GM12878 (cell line): Measurements from ENCODE around the gene NXPH1. TPM values are rescaled to one million over a fixed set of nuclear protein-coding genes. Genes with fewer than 3 reads are reported as not detected.

Experiments used
- ATAC-seq: fragments of 200-7000 bp; cut with Tn5 transposase; 3 replicates; pipeline ENCODE4 v1.9.1; 2020; ENCODE audit warnings: mild to moderate bottlenecking, moderate library complexity
- BruUV-seq: library from RNA; stranded (reverse); fragments of 400-500 nt; replicated peaks from 2 replicates; lab custom pipeline; 2021; lab: Mats Ljungman, UMichigan
- CTCF ChIA-PET: fragments of 300-600 bp; sonication (Branson Sonifier 250); formaldehyde crosslinking; extraction: SDS; loops from one replicate; lab custom pipeline; 2021; ENCODE audit warnings: inconsistent platforms; lab: Yijun Ruan, JAX
- POLR2A ChIA-PET: fragments of 350-600 bp; formaldehyde crosslinking; extraction: SDS; loops from one replicate; lab custom pipeline; 2021; ENCODE audit warnings: inconsistent platforms; lab: Charles Lee
- RAD21 ChIA-PET: fragments of 300-600 bp; sonication (Branson Sonifier 250); formaldehyde crosslinking; loops from one replicate; lab custom pipeline; 2023; ENCODE audit warnings: antibody characterized with exemption; ENCODE audit not compliant: unreplicated experiment; lab: Charles Lee
- SMC1A ChIA-PET: fragments of 300-600 bp; sonication (Branson Sonifier 250); formaldehyde crosslinking; loops from one replicate; lab custom pipeline; 2023; ENCODE audit not compliant: unreplicated experiment, uncharacterized antibody; lab: Charles Lee
- DNase-seq: peaks from one replicate; pipeline ENCODE4 v3.0.0-alpha.2; 2011; ENCODE audit warnings: low read depth, low spot score
- FAIRE-seq: peaks from 3 replicates; lab custom pipeline; 2011; peaks lifted over from hg19 to GRCh38; lab: Jason Lieb, UNC
- H2AFZ ChIP-seq: 2 replicates; pipeline ENCODE4 v1.6.0; 2011; ENCODE audit warnings: low read depth, low read length, control low read depth; ENCODE audit not compliant: control insufficient read depth
- H3K27ac ChIP-seq: 2 replicates; pipeline ENCODE4 v1.5.1; 2011; ENCODE audit warnings: control low read depth; ENCODE audit not compliant: control insufficient read depth, insufficient read depth
- H3K27me3 ChIP-seq, 2 experiments: replicated peaks in 1 of 2; 2 replicates each; pipeline versions ENCODE4 v1.6.0 to v1.6.1; 2011; ENCODE audit warnings: low read length in 1 of 2; ENCODE audit not compliant: control insufficient read depth in 2 of 2, insufficient read depth in 2 of 2
- H3K36me3 ChIP-seq, 2 experiments: 2 replicates each; pipeline ENCODE4 v1.5.1; 2011; ENCODE audit warnings: low read length in 1 of 2; ENCODE audit not compliant: control insufficient read depth in 2 of 2, insufficient read depth in 2 of 2
- H3K4me1 ChIP-seq: 2 replicates; pipeline ENCODE4 v1.6.1; 2011; ENCODE audit warnings: mild to moderate bottlenecking, low read length, moderate library complexity, mixed read lengths; ENCODE audit not compliant: control insufficient read depth, insufficient read depth
- H3K4me2 ChIP-seq: 2 replicates; pipeline ENCODE4 v1.6.0; 2011; ENCODE audit warnings: control low read depth; ENCODE audit not compliant: control insufficient read depth, insufficient read depth
- H3K4me3 ChIP-seq: fragments of 200-600 bp; sonication (generic); 2 replicates; pipeline ENCODE4 v1.5.1; 2016
- H3K79me2 ChIP-seq: 2 replicates; pipeline ENCODE4 v1.6.0; 2011; ENCODE audit warnings: low read length; ENCODE audit not compliant: control insufficient read depth, insufficient read depth
- H3K9ac ChIP-seq: 2 replicates; pipeline ENCODE4 v1.8.0; 2011; ENCODE audit warnings: low read length, control low read depth, mixed read lengths; ENCODE audit not compliant: control insufficient read depth, insufficient read depth
- H3K9me3 ChIP-seq: replicated peaks from 3 replicates; pipeline ENCODE4 v1.5.1; 2011; ENCODE audit warnings: mild to moderate bottlenecking, low read length; ENCODE audit not compliant: control insufficient read depth, insufficient read depth
- H4K20me1 ChIP-seq: 2 replicates; pipeline ENCODE4 v1.6.0; 2011; ENCODE audit not compliant: control insufficient read depth, insufficient read depth
- EGR1 ChIP-seq, 2 experiments: IDR thresholded peaks; 1 replicate in 1 of 2; 2 replicates in 1 of 2; pipeline ENCODE4 v1.6.1; 2011 to 2012; ENCODE audit warnings: low read depth in 2 of 2, low read length in 2 of 2, borderline replicate concordance in 1 of 2, mild to moderate bottlenecking in 1 of 2, moderate library complexity in 1 of 2
- WGBS: methylation state at CpG from one replicate; pipeline ENCODE4 v1.1.6; 2016; ENCODE audit warnings: low lambda C conversion rate; ENCODE audit not compliant: insufficient replicate concordance, insufficient coverage; ENCODE audit errors: missing lambda C conversion rate; 5-methylcytosine and 5-hydroxymethylcytosine counted together
- in situ Hi-C: fragments of 300-500 bp; cut with MboI; formaldehyde crosslinking; loops from 9 replicates; pipeline ENCODE4 v1.14.3; 2018; ENCODE audit warnings: mixed read lengths
- intact Hi-C: fragments of 100-400 bp; cut with micrococcal nuclease; formaldehyde crosslinking; loops from one replicate; pipeline ENCODE4 v1.14.2; 2022; ENCODE audit not compliant: unreplicated experiment
- polyA plus RNA-seq, 11 experiments: library from polyadenylated mRNA; depleted of rRNA in 4 of 11; unstranded in 6 of 11; stranded (reverse) in 5 of 11; fragments of >200 nt; fragmentation: Nextera tagmentation in 4 of 11; fragmentation: Illumina TruSeq in 1 of 11; extraction: Ambion mirVana in 4 of 11; extraction: Trizol in 1 of 11; gene quantifications; 1 replicate in 1 of 11; 2 replicates in 10 of 11; pipeline versions ENCODE4 v1.2.1 to v1.2.3, GENCODE V29; 2011 to 2016; ENCODE audit warnings: inconsistent platforms in 2 of 11, missing spikeins in 2 of 11, low read depth in 1 of 11
- total RNA-seq, 4 experiments: library from RNA; depleted of rRNA in 3 of 4; stranded (reverse); fragments of >200 nt in 3 of 4; fragmentation: Illumina TruSeq in 1 of 4; extraction: Trizol in 1 of 4; gene quantifications; 2 replicates each; pipeline versions ENCODE4 v1.2.1 to v1.2.3, GENCODE V29; 2013 to 2021
- TF ChIP-seq, protein P1 (sequence below): IDR thresholded peaks from 2 replicates; pipeline ENCODE4 v1.6.1; 2012; ENCODE audit warnings: mild to moderate bottlenecking, low read depth, low read length

The NXPH1 gene
- total and polyA plus RNA-seq, 10 of the 15 experiments (the other 5 are each of a cell fraction or from before 2014, with no cell fraction given), result 0.06 to 0.34 TPM; not detected in 8

DNA sequence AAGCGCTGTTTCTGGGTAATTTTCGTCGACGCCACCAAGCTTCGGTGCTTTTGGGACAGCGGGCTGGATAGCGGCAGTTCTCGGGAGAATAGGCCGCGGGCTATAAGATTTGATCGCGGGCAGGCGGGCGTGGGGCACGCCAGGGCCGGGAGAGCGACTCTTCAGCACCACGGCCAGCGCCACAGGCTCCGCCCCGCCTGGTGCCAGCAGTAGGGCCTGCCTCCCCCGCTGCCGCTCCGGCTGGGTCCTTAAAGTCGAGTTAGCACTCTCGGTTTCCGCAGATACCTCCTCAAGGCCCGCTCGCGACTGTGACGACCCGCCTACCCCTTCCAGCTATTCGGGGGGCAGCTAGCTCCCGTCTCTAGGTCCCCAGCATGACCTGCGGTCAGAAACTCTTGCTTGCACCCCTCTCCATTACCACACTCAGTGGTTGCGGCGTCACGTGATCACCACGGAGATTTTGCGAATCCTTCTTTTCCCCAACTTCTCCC, 9.4 kb downstream of the NXPH1 start:
- peaks cover 6% of the 10 kb centered on the region; the same call in 2 of the 3 replicates for H3K9me3 ChIP-seq
- H4K20me1 ChIP-seq, result no peaks in the 10 kb centered on the region
- CTCF ChIA-PET, result no interaction called here
- no peak overlapping the region for H2AFZ ChIP-seq
- no peaks in the 10 kb centered on the region for H3K79me2 ChIP-seq
- TF ChIP-seq, protein P1, sequence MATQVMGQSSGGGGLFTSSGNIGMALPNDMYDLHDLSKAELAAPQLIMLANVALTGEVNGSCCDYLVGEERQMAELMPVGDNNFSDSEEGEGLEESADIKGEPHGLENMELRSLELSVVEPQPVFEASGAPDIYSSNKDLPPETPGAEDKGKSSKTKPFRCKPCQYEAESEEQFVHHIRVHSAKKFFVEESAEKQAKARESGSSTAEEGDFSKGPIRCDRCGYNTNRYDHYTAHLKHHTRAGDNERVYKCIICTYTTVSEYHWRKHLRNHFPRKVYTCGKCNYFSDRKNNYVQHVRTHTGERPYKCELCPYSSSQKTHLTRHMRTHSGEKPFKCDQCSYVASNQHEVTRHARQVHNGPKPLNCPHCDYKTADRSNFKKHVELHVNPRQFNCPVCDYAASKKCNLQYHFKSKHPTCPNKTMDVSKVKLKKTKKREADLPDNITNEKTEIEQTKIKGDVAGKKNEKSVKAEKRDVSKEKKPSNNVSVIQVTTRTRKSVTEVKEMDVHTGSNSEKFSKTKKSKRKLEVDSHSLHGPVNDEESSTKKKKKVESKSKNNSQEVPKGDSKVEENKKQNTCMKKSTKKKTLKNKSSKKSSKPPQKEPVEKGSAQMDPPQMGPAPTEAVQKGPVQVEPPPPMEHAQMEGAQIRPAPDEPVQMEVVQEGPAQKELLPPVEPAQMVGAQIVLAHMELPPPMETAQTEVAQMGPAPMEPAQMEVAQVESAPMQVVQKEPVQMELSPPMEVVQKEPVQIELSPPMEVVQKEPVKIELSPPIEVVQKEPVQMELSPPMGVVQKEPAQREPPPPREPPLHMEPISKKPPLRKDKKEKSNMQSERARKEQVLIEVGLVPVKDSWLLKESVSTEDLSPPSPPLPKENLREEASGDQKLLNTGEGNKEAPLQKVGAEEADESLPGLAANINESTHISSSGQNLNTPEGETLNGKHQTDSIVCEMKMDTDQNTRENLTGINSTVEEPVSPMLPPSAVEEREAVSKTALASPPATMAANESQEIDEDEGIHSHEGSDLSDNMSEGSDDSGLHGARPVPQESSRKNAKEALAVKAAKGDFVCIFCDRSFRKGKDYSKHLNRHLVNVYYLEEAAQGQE, result peak; percentile 88
- TF ChIP-seq EGR1 (IDR thresholded peaks at IDR 0.05; ENCODE audit: borderline replicate concordance in 1 of 2, low read depth in 2 of 2, low read length in 2 of 2), result no peak
- H3K4me1 ChIP-seq, result no peaks in the 10 kb centered on the region
- ATAC-seq (peak; percentile 92), DNase-seq (no peak), FAIRE-seq (no peak)
- no peak overlapping the region for H3K27ac ChIP-seq
- BruUV-seq, result no TSS peak
- H3K4me3 ChIP-seq, result no peak overlapping the region
- H3K36me3 ChIP-seq, result no peaks in the 10 kb centered on the region
- no peak overlapping the region for H3K9ac ChIP-seq
- peaks cover 4 to 18% of the 10 kb centered on the region in 2 experiments; a peak in 3 of 4 replicates for H3K27me3 ChIP-seq
- intact Hi-C loops (no loop called here), in situ Hi-C loops (no loop called here)
- no peak overlapping the region for H3K4me2 ChIP-seq
- POLR2A ChIA-PET, result no interaction called here
- WGBS, result 27% methylated on average over 38 of the region's 40 CpGs
- SMC1A ChIA-PET, result no interaction called here
- RAD21 ChIA-PET, result no interaction called here
